K562 (cell line): ENCODE results near the gene PCDH8. TPM values are rescaled to one million over a fixed set of nuclear protein-coding genes. Genes with fewer than 3 reads are reported as not detected.

Experiments
- ATAC-seq: fragments of 200-7000 bp; cut with Tn5 transposase; 3 replicates; pipeline ENCODE4 v1.9.1; 2020; ENCODE audit warnings: moderate library complexity
- BruUV-seq: library from RNA; stranded (reverse); fragments of 400-500 nt; replicated peaks from 2 replicates; lab custom pipeline; 2021; lab: Mats Ljungman, UMichigan
- CTCF ChIA-PET: fragments of 300-600 bp; formaldehyde crosslinking; extraction: SDS; loops from one replicate; lab custom pipeline; 2021; ENCODE audit warnings: low intra/inter-chr PET ratio; lab: Yijun Ruan, JAX
- POLR2A ChIA-PET: fragments of 300-600, 350-650 bp; sonication (Branson Sonifier 250); formaldehyde crosslinking; extraction: SDS; loops from one replicate; lab custom pipeline; 2021; ENCODE audit warnings: antibody characterized with exemption, inconsistent platforms; lab: Yijun Ruan, JAX
- DNase-seq, 4 experiments: peaks; one replicate each; pipeline versions ENCODE4 v3.0.0 to v3.0.0-alpha.2; 2011 to 2018; ENCODE audit warnings: low spot score in 3 of 4, mixed read lengths in 3 of 4; ENCODE audit errors: extremely low read depth in 1 of 4
- FAIRE-seq: peaks from 2 replicates; lab custom pipeline; 2011; peaks lifted over from hg19 to GRCh38; lab: Jason Lieb, UNC
- H2AFZ ChIP-seq: 2 replicates; pipeline ENCODE4 v1.6.0; 2011; ENCODE audit warnings: low read depth, low read length, control low read depth, inconsistent platforms
- H3K27ac ChIP-seq: fragments of 200-600 bp; 3 replicates; pipeline ENCODE4 v1.8.0; 2011; ENCODE audit warnings: low read depth, mild to moderate bottlenecking, control low read depth, inconsistent platforms, low read length, moderate library complexity, mixed read lengths; ENCODE audit errors: extremely low read depth
- H3K27me3 ChIP-seq, 2 experiments: fragments of 300-600 bp in 1 of 2; 2 replicates in 1 of 2; 3 replicates in 1 of 2; pipeline versions ENCODE4 v1.6.0 to v1.8.0; 2011; ENCODE audit warnings: inconsistent platforms in 2 of 2, low read length in 2 of 2, mild to moderate bottlenecking in 1 of 2, mixed read lengths in 1 of 2, moderate library complexity in 1 of 2; ENCODE audit not compliant: control insufficient read depth in 2 of 2, insufficient read depth in 2 of 2
- H3K36me3 ChIP-seq: fragments of 300-600 bp; 3 replicates; pipeline ENCODE4 v1.8.0; 2011; ENCODE audit warnings: mild to moderate bottlenecking, low read length, inconsistent platforms; ENCODE audit not compliant: control insufficient read depth, insufficient read depth
- H3K4me1 ChIP-seq, 2 experiments: fragments of 200-600 bp in 1 of 2; replicated peaks in 1 of 2; 2 replicates in 1 of 2; 3 replicates in 1 of 2; pipeline versions ENCODE4 v1.5.1 to v1.8.0; 2011; ENCODE audit warnings: inconsistent platforms in 2 of 2, low read length in 2 of 2, mild to moderate bottlenecking in 1 of 2, mixed read lengths in 1 of 2, moderate library complexity in 1 of 2; ENCODE audit not compliant: control insufficient read depth in 2 of 2, insufficient read depth in 2 of 2
- H3K4me2 ChIP-seq: 2 replicates; pipeline ENCODE4 v1.6.1; 2011; ENCODE audit warnings: low read length, control low read depth, inconsistent platforms, mixed read lengths; ENCODE audit not compliant: insufficient read depth
- H3K4me3 ChIP-seq: fragments of 200-600 bp; sonication (generic), shearing (Covaris generic); 2 replicates; pipeline ENCODE4 v1.5.1; 2016; ENCODE audit warnings: control low read depth, inconsistent platforms
- H3K79me2 ChIP-seq: fragments of 200-600 bp; 3 replicates; pipeline ENCODE4 v1.8.0; 2011; ENCODE audit warnings: low read length, inconsistent platforms; ENCODE audit not compliant: control insufficient read depth, insufficient read depth
- H3K9ac ChIP-seq, 2 experiments: 2 replicates each; pipeline versions ENCODE4 v1.6.0 to v1.6.1; 2011; ENCODE audit warnings: low read depth in 2 of 2, low read length in 2 of 2, control low read depth in 1 of 2, inconsistent platforms in 1 of 2, mild to moderate bottlenecking in 1 of 2, mixed read lengths in 1 of 2; ENCODE audit not compliant: insufficient read depth in 1 of 2
- H3K9me1 ChIP-seq: one replicate; pipeline ENCODE4 v1.6.0; 2011; ENCODE audit warnings: inconsistent platforms, mild to moderate bottlenecking, low read length, moderate library complexity; ENCODE audit not compliant: control insufficient read depth, insufficient read depth
- H3K9me3 ChIP-seq: replicated peaks from 2 replicates; pipeline ENCODE4 v1.5.1; 2011; ENCODE audit warnings: low read depth, low read length, inconsistent platforms; ENCODE audit not compliant: control insufficient read depth, insufficient read depth
- H4K20me1 ChIP-seq: replicated peaks from 2 replicates; pipeline ENCODE4 v1.6.1; 2011; ENCODE audit warnings: low read length, inconsistent platforms, mixed read lengths; ENCODE audit not compliant: control insufficient read depth, insufficient read depth
- CREB1 ChIP-seq, 2 experiments: sonication (generic) in 1 of 2; formaldehyde crosslinking in 1 of 2; IDR thresholded peaks; 2 replicates each; pipeline versions ENCODE4 v1.6.1 to v1.8.0; 2012 to 2022; ENCODE audit warnings: inconsistent platforms in 1 of 2, mild to moderate bottlenecking in 1 of 2, missing genetic modification reagents in 1 of 2, moderate library complexity in 1 of 2
- DEAF1 ChIP-seq: fragments of 450-650 bp; formaldehyde crosslinking; IDR thresholded peaks from 2 replicates; pipeline ENCODE4 v1.4.0; 2020; ENCODE audit warnings: mild to moderate bottlenecking, moderate library complexity
- GTF2E2 ChIP-seq: fragments of 200-800 bp; sonication (Bioruptor generic); IDR thresholded peaks from 2 replicates; pipeline ENCODE4 v1.6.1; 2016; ENCODE audit warnings: missing genetic modification characterization, missing compliant biosample characterization
- JUNB ChIP-seq: fragments of 450-650 bp; formaldehyde crosslinking; conservative IDR thresholded peaks from 2 replicates; pipeline ENCODE4 v1.4.0; 2020; ENCODE audit warnings: mild to moderate bottlenecking
- MGA ChIP-seq: fragments of 450-650 bp; IDR thresholded peaks from 2 replicates; pipeline ENCODE4 v1.6.1; 2016; ENCODE audit warnings: mild to moderate bottlenecking, moderate library complexity
- POLR2A ChIP-seq: fragments of 450-650 bp; conservative IDR thresholded peaks from 2 replicates; pipeline ENCODE4 v1.6.1; 2016
- RFX5 ChIP-seq: IDR thresholded peaks from 2 replicates; pipeline ENCODE4 v1.6.1; 2011; ENCODE audit warnings: low read depth, mild to moderate bottlenecking, improper control_type of control experiment, low read length
- SIX5 ChIP-seq, 2 experiments: IDR thresholded peaks; 2 replicates each; pipeline ENCODE4 v1.6.1; 2011; ENCODE audit warnings: low read length in 2 of 2, borderline replicate concordance in 1 of 2, low read depth in 1 of 2, mild to moderate bottlenecking in 1 of 2, moderate library complexity in 1 of 2; ENCODE audit not compliant: insufficient read depth in 1 of 2
- WGBS: fragments of 100-300 bp; shearing (Covaris generic); methylation state at CpG from one replicate; pipeline ENCODE4 v1.1.6; 2016; ENCODE audit warnings: low coverage, mixed read lengths; ENCODE audit not compliant: insufficient coverage; ENCODE audit errors: missing lambda C conversion rate; 5-methylcytosine and 5-hydroxymethylcytosine counted together
- in situ Hi-C: fragments of 300-500 bp; cut with MboI; formaldehyde crosslinking; loops from 4 replicates; pipeline ENCODE4 v1.15.0; 2018; ENCODE audit warnings: inconsistent platforms, mixed read lengths
- intact Hi-C: fragments of 100-400 bp; cut with micrococcal nuclease; formaldehyde crosslinking; loops from 2 replicates; pipeline ENCODE4 v1.14.2; 2022
- polyA plus RNA-seq, 8 experiments: library from polyadenylated mRNA; depleted of rRNA in 4 of 8; stranded (reverse) in 5 of 8; unstranded in 3 of 8; fragments of >200 nt; fragmentation: Nextera tagmentation in 2 of 8; fragmentation: Illumina TruSeq in 1 of 8; extraction: Ambion mirVana in 2 of 8; extraction: Trizol in 1 of 8; gene quantifications; 2 replicates each; pipeline versions ENCODE4 v1.2.1 to v1.2.3, GENCODE V29; 2011 to 2014; ENCODE audit warnings: inconsistent platforms in 1 of 8, missing spikeins in 1 of 8
- total RNA-seq, 7 experiments: library from RNA; depleted of rRNA in 6 of 7; stranded (reverse); fragments of >200 nt in 6 of 7; fragmentation: Illumina TruSeq in 2 of 7; extraction: Trizol in 2 of 7; gene quantifications; 2 replicates each; pipeline versions ENCODE4 v1.2.1 to v1.2.3, GENCODE V29; 2011 to 2021; ENCODE audit warnings: low replicate concordance in 1 of 7

PCDH8 gene
- total and polyA plus RNA-seq, 9 of the 15 experiments (the other 6 are each of a cell fraction or from before 2014, with no cell fraction given): not detected

- TF ChIP-seq POLR2A: no peak
- no peak for TF ChIP-seq CREB1 (IDR thresholded peaks at IDR 0.05)
- no peak for TF ChIP-seq CREB1 (CRISPR knock-in tag; IDR thresholded peaks at IDR 0.05)
- no peak for TF ChIP-seq RFX5
- no peak for TF ChIP-seq SIX5 (IDR thresholded peaks at IDR 0.05; ENCODE audit: borderline replicate concordance in 1 of 2, insufficient read depth in 1 of 2, low read depth in 1 of 2, low read length in 2 of 2)
- no peak for TF ChIP-seq GTF2E2 (tag)
- TF ChIP-seq JUNB (CRISPR knock-in tag): no peak
- TF ChIP-seq MGA: no peak
- TF ChIP-seq DEAF1 (CRISPR knock-in tag): no peak
- POLR2A ChIA-PET: no interaction called here
- 0% methylated on average over 2 of the region's 2 CpGs for WGBS
- no TSS peak for BruUV-seq
- no peak overlapping the region for H3K4me2 ChIP-seq
- H4K20me1 ChIP-seq: no peaks in the 10 kb centered on the region
- H2AFZ ChIP-seq: no peak overlapping the region
- H3K9me1 ChIP-seq: no peaks in the 10 kb centered on the region
- intact Hi-C loops: no loop called here
- no peaks in the 10 kb centered on the region for H3K4me1 ChIP-seq
- no peaks in the 10 kb centered on the region for H3K27me3 ChIP-seq
- no peak overlapping the region for H3K9ac ChIP-seq
- in situ Hi-C loops: no loop called here
- H3K4me3 ChIP-seq: no peak overlapping the region
- H3K79me2 ChIP-seq: no peaks in the 10 kb centered on the region
- H3K27ac ChIP-seq: no peak overlapping the region
- DNase-seq (no peak), ATAC-seq (no peak), FAIRE-seq (no peak)
- H3K9me3 ChIP-seq: no peaks in the 10 kb centered on the region
- CTCF ChIA-PET: no interaction called here
- H3K36me3 ChIP-seq: no peaks in the 10 kb centered on the region
Observed at GRCh38 chr13:52882785-52883184, 34.3 kb upstream of the PCDH8 start.
